Duodenal mucosa (tissue), 2 donors: ENCODE results near the gene SCN1B.
"Not testable (repeated sequence)": the region's sequence is repeated elsewhere in the genome, so short reads cannot be mapped to it uniquely, and the experiment has no call there.

Experiments used
- H3K27ac ChIP-seq: one replicate; pipeline ENCODE4 v1.7.0; 2013; ENCODE audit warnings: low read depth, low read length
- H3K27me3 ChIP-seq, 2 donors: one replicate each; pipeline ENCODE4 v1.7.0; 2013; ENCODE audit warnings: low read length in 2 of 2, control low read depth in 1 of 2; ENCODE audit not compliant: insufficient read depth in 2 of 2, control insufficient read depth in 1 of 2
- H3K36me3 ChIP-seq, 2 donors: one replicate each; pipeline ENCODE4 v1.7.0; 2013; ENCODE audit warnings: low read length in 2 of 2, control low read depth in 1 of 2; ENCODE audit not compliant: insufficient read depth in 2 of 2, control insufficient read depth in 1 of 2
- H3K4me1 ChIP-seq, 2 donors: one replicate each; pipeline ENCODE4 v1.7.0; 2013; ENCODE audit warnings: low read length in 2 of 2, control low read depth in 1 of 2; ENCODE audit not compliant: insufficient read depth in 2 of 2, control insufficient read depth in 1 of 2
- H3K4me3 ChIP-seq, 2 donors: one replicate each; pipeline ENCODE4 v1.7.0; 2013; ENCODE audit warnings: low read length in 2 of 2, low read depth in 1 of 2
- H3K9ac ChIP-seq, 2 donors: one replicate each; pipeline ENCODE4 v1.7.0; 2013; ENCODE audit warnings: low read length in 2 of 2, low read depth in 1 of 2
- H3K9me3 ChIP-seq, 2 donors: one replicate each; pipeline ENCODE4 v1.7.0; 2013; ENCODE audit warnings: low read length in 2 of 2, control low read depth in 1 of 2; ENCODE audit not compliant: control insufficient read depth in 1 of 2

SCN1B gene

DNA sequence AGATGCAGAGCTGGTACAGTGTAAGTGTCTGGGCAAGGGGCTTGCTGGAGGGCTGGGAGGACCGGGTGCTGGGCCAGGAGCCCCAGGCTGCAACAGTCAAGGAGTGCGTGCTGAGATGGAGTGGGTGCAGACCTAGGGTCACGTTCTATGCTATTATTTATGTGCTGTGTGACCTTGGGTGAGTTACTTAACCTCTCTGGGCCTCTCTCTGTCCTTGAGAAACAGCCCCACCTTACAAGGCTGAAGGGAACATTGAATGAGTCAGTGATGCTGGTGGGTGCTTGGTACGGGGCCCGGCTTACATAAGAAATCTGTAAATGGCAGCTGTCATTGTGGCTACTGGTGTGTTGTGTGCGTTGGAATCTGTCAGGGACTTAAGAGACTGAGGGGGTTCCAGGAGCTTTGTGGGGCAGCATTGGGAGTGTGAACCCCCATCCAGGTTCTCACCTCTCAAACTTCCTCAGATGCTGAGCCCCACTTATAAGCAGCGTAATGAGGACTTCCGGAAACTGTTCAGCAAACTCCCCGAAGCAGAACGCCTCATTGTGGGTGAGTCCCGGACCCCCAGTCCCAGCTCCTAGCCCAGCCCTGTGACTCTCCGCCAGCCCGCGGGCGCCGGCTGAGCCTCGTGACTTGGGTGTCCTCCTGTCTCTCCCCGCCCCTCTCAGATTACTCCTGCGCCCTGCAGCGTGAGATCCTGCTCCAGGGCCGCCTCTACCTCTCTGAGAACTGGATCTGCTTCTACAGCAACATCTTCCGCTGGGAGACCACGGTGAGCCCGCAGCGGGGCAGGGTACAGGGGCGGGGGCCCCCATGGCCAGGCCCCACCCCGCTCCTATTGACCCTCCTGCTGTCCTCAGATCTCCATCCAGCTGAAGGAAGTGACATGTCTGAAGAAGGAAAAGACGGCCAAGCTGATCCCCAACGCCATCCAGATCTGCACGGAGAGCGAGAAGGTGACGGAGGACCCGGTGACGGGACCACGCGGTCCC lies 20.6 kb upstream of the SCN1B start:
- H3K9ac ChIP-seq = no peak overlapping the region
- peaks cover 4 to 30% of the 10 kb centered on the region in 2 donors for H3K36me3 ChIP-seq
- H3K27me3 ChIP-seq = no peaks in the 10 kb centered on the region
- no peaks in the 10 kb centered on the region for H3K9me3 ChIP-seq
- no peak overlapping the region for H3K4me3 ChIP-seq
- peaks cover 24 to 55% of the 10 kb centered on the region in 2 donors for H3K4me1 ChIP-seq
- no peak overlapping the region for H3K27ac ChIP-seq

DNA sequence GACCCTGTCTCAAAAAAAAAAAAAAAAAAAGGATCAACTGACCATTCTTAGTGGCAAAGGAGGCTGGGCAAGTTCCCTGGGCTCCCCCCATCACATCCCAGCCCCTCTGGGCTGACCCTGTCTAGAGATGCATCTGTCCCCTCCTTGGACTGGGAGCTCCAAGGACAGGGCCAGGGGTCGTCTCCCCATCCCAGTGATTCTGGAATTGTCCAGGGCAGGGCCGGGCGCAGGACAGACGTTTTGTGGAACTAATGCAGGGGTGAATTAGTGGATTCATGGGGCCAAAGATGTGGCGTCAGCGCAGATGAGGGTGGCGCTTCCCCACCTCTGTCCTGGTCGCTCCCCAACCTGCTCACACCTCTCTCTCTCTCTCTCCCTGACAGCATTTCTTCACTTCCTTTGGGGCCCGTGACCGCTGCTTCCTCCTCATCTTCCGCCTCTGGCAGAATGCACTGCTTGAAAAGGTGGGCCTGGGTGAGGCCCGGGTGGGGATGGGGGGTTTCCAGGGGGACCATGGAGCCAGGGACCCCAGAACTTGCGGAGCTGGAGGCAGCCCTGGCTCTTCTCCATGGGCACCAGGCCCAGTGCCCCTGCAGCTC lies 19.1 kb upstream of the SCN1B start:
- no peaks in the 10 kb centered on the region for H3K9me3 ChIP-seq
- H3K4me1 ChIP-seq = peaks cover 14 to 42% of the 10 kb centered on the region in 2 donors
- no peaks in the 10 kb centered on the region for H3K27me3 ChIP-seq
- no peak overlapping the region for H3K4me3 ChIP-seq
- no peak overlapping the region for H3K9ac ChIP-seq
- H3K36me3 ChIP-seq = peaks cover 15 to 35% of the 10 kb centered on the region in 2 donors
- peak overlapping the region; percentile 10 for H3K27ac ChIP-seq

DNA sequence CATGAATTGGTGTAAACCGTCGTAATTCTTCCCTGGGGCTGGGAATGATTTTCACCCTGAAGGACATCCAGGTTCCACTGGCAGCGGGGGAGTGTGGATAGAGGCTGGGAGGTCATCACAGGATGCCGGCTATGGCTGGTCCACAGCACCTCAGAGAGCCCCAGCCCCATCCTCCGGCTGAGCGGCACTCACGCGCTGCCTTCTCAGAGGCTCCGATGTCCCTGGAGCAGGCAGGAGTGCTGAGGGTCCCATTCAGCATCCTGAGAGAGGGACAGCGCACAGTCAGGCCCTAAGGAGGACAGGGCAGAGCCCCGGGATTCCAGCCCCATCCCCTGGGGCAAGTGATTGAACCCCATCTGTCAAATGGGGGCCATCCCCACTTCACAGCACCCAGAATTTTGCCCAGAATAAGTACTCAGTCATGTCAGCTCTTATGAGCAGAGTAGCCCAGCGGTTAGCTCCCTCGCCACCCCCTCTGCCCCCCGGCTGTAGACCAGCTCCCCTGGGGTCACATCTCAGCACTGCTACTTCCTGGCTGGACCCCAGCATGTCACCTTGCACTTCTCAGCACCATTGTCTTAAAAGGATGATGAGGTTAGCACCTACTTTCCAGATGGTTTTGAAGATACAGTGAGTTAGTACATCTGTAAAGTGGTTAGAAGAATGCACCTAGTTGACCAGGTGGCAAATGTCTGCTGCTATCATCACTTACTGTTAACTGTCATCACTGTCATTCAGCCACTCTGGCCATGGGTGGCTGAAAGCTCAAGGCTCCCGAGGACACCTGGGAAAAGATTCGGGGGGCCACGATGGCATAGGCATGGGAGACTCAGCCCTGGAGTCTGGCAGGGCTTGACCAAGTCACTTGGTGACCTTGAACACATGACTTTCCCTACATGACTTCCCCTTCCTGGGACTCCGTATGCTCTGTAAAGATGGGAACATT lies 18.3 kb upstream of the SCN1B start:
- H3K27ac ChIP-seq = no peak overlapping the region
- H3K9me3 ChIP-seq = no peaks in the 10 kb centered on the region
- no peaks in the 10 kb centered on the region for H3K27me3 ChIP-seq
- peaks cover 15 to 37% of the 10 kb centered on the region in 2 donors for H3K36me3 ChIP-seq
- no peak overlapping the region for H3K4me3 ChIP-seq
- H3K9ac ChIP-seq = no peak overlapping the region
- peaks cover 7 to 35% of the 10 kb centered on the region in 2 donors for H3K4me1 ChIP-seq

DNA sequence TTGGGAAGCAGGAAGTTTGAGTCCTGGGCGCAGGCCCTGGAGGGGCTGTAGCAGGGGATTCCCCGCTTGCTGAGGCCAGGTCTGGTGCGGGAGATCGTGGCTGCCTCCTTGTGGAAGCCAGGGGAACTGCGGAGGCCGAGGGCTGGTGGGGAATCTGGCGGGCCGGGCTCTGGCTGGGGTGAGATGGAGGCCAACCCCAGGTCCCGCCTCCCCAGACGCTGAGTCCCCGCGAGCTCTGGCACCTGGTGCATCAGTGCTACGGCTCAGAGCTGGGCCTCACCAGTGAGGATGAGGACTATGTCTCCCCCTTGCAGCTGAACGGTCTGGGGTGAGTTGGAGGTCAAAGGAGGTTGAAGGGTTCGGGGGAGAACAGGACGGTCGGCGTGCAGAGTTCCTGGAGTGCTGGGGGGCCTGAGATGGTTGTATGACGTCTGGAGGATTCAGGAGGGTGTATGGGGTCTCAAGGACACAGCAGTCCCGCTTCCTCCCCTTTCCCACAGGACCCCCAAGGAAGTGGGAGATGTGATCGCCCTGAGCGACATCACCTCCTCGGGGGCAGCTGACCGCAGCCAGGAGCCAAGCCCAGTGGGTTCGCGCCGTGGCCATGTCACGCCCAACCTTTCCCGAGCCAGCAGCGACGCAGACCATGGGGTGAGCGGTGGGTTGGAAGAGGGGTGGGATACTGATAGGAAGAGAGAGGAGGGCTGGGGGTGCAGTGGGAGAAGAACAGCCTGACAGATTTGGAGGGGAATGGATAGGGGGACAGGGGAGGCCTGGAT lies 17.0 kb upstream of the SCN1B start:
- H3K27me3 ChIP-seq = no peaks in the 10 kb centered on the region
- peaks cover 15 to 47% of the 10 kb centered on the region in 2 donors for H3K36me3 ChIP-seq
- H3K9me3 ChIP-seq = no peaks in the 10 kb centered on the region
- H3K27ac ChIP-seq = no peak overlapping the region
- no peak overlapping the region for H3K4me3 ChIP-seq
- H3K4me1 ChIP-seq = peaks cover 7 to 34% of the 10 kb centered on the region in 2 donors
- H3K9ac ChIP-seq = no peak overlapping the region

DNA sequence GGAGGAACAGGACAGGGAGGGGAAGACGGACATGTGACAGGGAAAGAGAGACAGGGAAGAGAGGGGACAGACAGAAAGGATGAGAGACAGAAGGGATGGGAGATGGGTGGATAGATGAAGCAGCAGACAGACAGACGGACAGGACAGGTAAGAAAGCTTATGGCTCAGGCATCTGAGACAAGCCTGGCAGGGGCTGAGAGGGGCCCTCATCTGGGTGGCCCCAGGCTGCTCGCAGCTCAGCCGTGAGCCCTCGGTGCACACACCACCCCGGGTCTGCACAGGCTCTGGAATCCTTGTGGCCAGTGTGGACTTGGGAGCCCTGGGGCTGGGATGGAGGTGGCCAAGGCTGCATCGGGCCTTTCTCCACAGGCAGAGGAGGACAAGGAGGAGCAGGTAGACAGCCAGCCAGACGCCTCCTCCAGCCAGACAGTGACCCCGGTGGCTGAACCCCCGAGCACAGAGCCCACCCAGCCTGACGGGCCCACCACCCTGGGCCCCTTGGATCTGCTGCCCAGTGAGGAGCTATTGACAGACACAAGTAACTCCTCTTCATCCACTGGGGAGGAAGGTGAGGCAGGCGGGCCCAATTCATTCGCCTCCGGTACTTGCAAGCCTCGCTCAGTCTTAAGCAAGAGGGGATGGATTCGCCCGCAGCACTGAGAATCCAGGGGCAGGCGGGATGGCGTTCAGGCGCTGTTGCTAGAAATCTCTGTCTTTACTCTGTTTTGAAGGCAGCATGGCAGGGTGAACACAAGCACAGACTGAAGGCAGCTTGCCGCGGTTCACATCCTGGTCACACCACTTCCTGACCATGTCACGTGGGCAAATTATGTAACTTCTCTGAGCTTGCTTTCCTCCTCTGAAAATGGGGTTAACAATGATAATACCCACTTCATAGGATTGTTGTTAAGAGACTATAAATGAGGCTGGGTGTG lies 16.2 kb upstream of the SCN1B start:
- no peak overlapping the region for H3K9ac ChIP-seq
- H3K27ac ChIP-seq = no peak overlapping the region
- H3K36me3 ChIP-seq = peaks cover 20 to 54% of the 10 kb centered on the region in 2 donors
- no peaks in the 10 kb centered on the region for H3K27me3 ChIP-seq
- no peaks in the 10 kb centered on the region for H3K9me3 ChIP-seq
- no peak overlapping the region for H3K4me3 ChIP-seq
- peaks cover 7 to 34% of the 10 kb centered on the region in 2 donors for H3K4me1 ChIP-seq

DNA sequence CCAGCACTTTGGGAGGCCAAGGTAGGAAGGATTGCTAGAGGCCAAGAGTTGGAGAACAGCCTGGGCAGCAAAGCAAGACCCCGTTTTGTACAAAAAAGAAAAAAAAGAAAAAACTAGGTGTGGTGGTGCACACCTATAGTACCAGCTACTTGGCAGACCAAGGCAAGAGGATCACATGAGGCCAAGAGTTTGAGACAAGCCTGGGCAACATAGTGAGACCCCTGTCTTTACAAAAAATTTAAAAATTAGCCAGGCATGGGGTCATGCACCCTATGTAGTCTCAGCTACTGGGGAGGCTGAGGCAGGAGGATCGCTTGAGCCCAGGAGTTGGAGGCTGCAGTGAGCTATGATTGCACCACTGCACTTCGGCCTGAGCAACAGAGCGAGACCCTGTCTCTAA lies 15.5 kb upstream of the SCN1B start:
- H3K27me3 ChIP-seq, H3K9ac ChIP-seq, H3K27ac ChIP-seq, H3K4me3 ChIP-seq, H3K9me3 ChIP-seq: not testable (repeated sequence)
- H3K36me3 ChIP-seq = peaks cover 26 to 54% of the 10 kb centered on the region in 2 donors
- peaks cover 7 to 34% of the 10 kb centered on the region in 2 donors for H3K4me1 ChIP-seq

DNA sequence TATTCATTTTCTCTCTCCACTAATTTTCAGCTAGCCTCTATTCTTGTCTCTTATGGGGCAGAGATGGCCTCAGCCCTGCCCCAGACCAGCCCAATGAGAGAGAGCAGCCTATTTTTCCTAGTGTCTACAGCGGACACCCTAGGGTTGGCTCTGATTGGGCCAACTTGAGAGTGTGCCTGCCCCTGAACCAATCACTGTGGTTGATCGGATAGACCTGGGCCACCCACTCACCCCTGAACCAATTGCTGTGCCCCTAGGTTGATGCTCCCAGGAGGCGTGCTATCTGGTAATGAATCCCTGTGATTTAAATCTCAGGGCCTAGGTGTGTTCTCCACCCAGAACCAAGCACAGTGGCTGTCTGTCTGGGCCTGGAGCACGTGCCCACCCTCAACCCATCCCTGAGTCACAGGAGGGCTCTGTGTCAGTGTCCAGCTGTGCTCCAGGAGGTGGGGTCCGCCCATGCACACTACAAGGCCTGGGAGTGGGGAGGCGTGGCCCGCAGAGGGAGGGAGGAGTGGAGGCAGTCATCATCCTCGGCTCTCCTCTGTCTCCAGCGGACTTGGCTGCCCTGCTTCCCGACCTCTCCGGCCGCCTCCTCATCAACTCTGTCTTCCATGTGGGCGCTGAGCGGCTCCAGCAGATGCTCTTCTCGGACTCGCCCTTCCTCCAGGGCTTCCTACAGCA lies 14.9 kb upstream of the SCN1B start:
- no peaks in the 10 kb centered on the region for H3K9me3 ChIP-seq
- H3K27ac ChIP-seq = no peak overlapping the region
- H3K36me3 ChIP-seq = peaks cover 27 to 54% of the 10 kb centered on the region in 2 donors
- H3K27me3 ChIP-seq = no peaks in the 10 kb centered on the region
- H3K4me1 ChIP-seq = peaks cover 7 to 34% of the 10 kb centered on the region in 2 donors
- no peak overlapping the region for H3K9ac ChIP-seq
- no peak overlapping the region for H3K4me3 ChIP-seq

DNA sequence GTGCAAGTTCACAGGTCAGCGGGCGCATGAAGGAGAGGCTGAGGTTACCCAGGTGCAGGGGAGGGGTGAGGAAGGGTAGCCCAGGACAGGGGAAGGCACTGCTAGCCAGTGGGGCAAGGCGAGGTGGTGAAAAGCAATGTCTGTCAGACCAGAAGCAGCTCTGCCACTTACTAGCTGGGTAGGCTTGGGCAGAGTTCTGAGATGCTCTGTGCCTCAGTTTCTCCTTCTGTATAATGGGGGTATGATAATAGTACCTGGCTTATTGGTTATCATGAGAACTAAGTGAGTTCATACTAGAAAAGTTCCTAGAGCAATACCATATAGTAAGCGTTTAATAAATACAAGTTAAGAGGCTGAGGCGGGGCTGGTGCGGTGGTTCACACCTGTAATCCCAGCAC lies 14.3 kb upstream of the SCN1B start:
- H3K36me3 ChIP-seq = peaks cover 27 to 56% of the 10 kb centered on the region in 2 donors

More for the DNA sequence above, 14.3 kb upstream of the SCN1B start:
- Histone ChIP-seq H3K27ac (no peak overlapping the region), H3K4me3 (no peak overlapping the region), H3K9ac (no peak overlapping the region), H3K9me3 (no peaks in the 10 kb centered on the region), H3K4me1 (peaks cover 7 to 34% of the 10 kb centered on the region in 2 donors), H3K27me3 (no peaks in the 10 kb centered on the region)
